Activated naive CD4-positive, alpha-beta T cell treated with anti-CD3 and anti-CD28 coated beads for 36 hours (primary cell): ENCODE results near the gene HRCT1. TPM values are rescaled to one million over a fixed set of nuclear protein-coding genes. Genes with fewer than 3 reads are reported as not detected.
"Not testable (repeated sequence)": the region's sequence is repeated elsewhere in the genome, so short reads cannot be mapped to it uniquely, and the experiment has no call there.

ENCODE experiments used
- CTCF ChIA-PET: fragments of 350-600 bp; sonication (Branson Sonifier 250); formaldehyde crosslinking; loops from one replicate; lab custom pipeline; 2021; ENCODE audit warnings: antibody characterized with exemption; lab: Charles Lee
- DNase-seq: peaks from one replicate; pipeline ENCODE4 v3.0.0-alpha.2; 2020
- H3K27ac Mint-ChIP-seq: one replicate; pipeline ENCODE4 v1.8.0; 2021; ENCODE audit warnings: mild to moderate bottlenecking, mixed read lengths
- H3K27me3 Mint-ChIP-seq: one replicate; pipeline ENCODE4 v1.8.0; 2021; ENCODE audit warnings: low read depth, mixed read lengths
- H3K36me3 Mint-ChIP-seq: one replicate; pipeline ENCODE4 v1.8.0; 2021; ENCODE audit warnings: low read depth, mixed read lengths
- H3K4me1 Mint-ChIP-seq: one replicate; pipeline ENCODE4 v1.8.0; 2021; ENCODE audit warnings: low read depth, mixed read lengths
- H3K4me3 Mint-ChIP-seq: one replicate; pipeline ENCODE4 v1.8.0; 2021; ENCODE audit warnings: mild to moderate bottlenecking, moderate library complexity, mixed read lengths
- H3K9me3 Mint-ChIP-seq: one replicate; pipeline ENCODE4 v1.8.0; 2021; ENCODE audit warnings: mixed read lengths
- intact Hi-C: fragments of 100-400 bp; cut with micrococcal nuclease; formaldehyde crosslinking; loops from one replicate; pipeline ENCODE4 v1.15.1; 2023
- total RNA-seq, 2 experiments: library from RNA; stranded (reverse); gene quantifications; one replicate each; pipeline ENCODE4 v1.2.3, GENCODE V29; 2021

Gene HRCT1
- total RNA-seq, 2 experiments from 2014 or later: not detected

GRCh38 chr9:35920051-35920620 lies 14.1 kb downstream of the HRCT1 start:
- intact Hi-C loops: no loop called here
- H3K27me3 Mint-ChIP-seq: no peaks in the 10 kb centered on the region
- DNase-seq: no peak
- no peak overlapping the region for H3K4me3 Mint-ChIP-seq
- CTCF ChIA-PET: interaction anchor here (0.7 to 2.6 kb wide), 5 partner anchors 17 to 88 kb away, joined by 3 to 10 read pairs (median 4); no protein-coding TSS in a partner anchor
- no peaks in the 10 kb centered on the region for H3K9me3 Mint-ChIP-seq
- H3K27ac Mint-ChIP-seq: no peak overlapping the region
- H3K4me1 Mint-ChIP-seq: peaks cover 26% of the 10 kb centered on the region
- no peaks in the 10 kb centered on the region for H3K36me3 Mint-ChIP-seq

- Mint-ChIP-seq H3K27ac (no peak overlapping the region), H3K4me1 (peaks cover 26% of the 10 kb centered on the region), H3K4me3 (no peak overlapping the region), H3K36me3 (no peaks in the 10 kb centered on the region), H3K27me3 (no peaks in the 10 kb centered on the region), H3K9me3 (no peaks in the 10 kb centered on the region)
- CTCF ChIA-PET: interaction anchor here (1.6 to 2.4 kb wide), 4 partner anchors 17 to 22 kb away, joined by 6 to 13 read pairs (median 8); no protein-coding TSS in a partner anchor
- DNase-seq: no peak
- intact Hi-C loops: no loop called here
These were observed 17.6 kb downstream of the HRCT1 start for GRCh38 chr9:35923598-35923926.

DNA sequence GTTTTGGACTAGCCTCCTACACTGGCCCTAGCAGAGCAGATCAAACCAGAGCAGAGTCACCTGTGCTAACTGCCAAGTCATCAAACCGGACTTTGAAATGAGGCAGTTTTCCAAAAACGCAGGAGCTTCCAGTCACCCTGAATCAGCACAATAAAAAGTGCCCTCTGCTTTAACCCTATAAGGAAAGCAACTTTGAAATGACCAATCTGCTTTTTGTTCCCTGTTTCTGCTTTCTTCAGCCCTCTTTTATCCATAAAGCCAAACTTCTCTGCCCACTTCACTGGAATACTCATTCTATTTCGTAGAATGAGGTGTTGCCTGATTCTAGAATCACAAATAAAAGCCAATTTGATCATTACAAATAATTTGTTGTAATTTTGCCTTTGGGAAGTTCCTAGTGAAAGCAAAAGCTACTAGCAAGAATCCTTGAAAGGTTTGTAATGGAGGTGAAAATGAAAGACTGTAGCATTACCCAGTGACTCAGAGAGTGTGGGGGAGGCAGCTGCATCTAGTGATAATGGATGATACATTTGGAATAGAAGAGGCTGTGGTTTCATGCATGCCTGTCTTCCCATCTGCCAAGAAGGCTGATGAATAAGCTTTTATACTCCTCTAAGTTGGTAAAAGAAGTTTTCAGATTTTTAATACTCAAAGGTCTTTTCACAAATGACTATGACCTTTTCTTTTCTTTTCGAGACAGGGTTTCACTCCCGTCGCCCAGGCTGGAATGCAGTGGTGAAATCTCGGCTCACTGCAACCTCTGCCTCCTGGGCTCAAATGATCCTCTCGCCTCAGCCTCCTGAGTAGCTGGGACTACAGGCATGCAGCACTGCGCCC lies 18.1 kb downstream of the HRCT1 start:
- Mint-ChIP-seq H3K36me3 (no peaks in the 10 kb centered on the region), H3K9me3 (no peaks in the 10 kb centered on the region), H3K4me1 (peaks cover 26% of the 10 kb centered on the region), H3K27me3 (no peaks in the 10 kb centered on the region), H3K4me3 (no peak overlapping the region), H3K27ac (no peak overlapping the region)
- DNase-seq: peak; percentile 76
- intact Hi-C loops: loop anchor here (1.0 kb wide), 2 partner anchors 8 to 16 kb away; no protein-coding TSS in a partner anchor
- CTCF ChIA-PET: interaction anchor here (0.9 to 2.4 kb wide), 5 partner anchors 16 to 83 kb away, joined by 4 to 13 read pairs (median 7); no protein-coding TSS in a partner anchor

DNA sequence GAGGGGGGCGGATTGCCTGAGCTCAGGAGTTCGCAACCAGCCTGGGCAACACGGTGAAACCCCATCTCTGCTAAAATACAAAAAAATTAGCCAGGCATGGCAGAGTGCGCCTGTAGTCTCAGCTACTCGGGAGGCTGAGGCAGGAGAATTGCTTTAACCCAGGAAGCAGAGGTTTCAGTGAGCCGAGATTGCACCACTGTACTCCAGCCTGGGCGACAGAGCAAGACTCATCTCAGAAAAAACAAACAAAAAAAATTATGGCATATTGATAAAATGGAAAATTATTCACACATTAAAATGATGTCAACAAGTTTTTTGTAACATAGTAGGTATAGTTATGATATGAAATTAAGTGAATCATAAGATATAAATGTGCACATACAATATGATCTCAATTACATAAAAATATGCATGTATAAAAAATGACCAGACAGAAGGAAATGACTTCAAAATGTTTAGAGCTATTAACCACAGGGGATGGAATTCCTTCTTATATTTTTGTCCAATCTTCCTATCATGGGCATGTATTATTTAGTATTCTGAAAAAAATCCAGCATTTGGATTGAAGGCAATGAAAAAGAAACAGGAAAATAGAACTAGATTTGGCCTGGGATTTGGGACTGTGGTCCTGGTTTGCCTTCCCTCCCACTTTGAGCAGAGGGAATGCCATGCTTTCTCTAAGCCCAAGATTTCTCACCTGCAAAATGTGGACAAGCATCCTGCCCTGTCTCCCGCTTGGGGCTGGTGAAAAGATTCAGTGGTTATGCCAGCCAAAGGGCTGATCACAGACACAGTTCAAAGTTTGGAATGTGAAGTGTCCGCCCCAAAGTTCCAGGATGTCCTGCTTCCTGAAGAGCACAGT lies 22.8 kb downstream of the HRCT1 start:
- intact Hi-C loops: no loop called here
- H3K27me3 Mint-ChIP-seq: no peaks in the 10 kb centered on the region
- H3K9me3 Mint-ChIP-seq: no peaks in the 10 kb centered on the region
- CTCF ChIA-PET: interaction anchor here (2.3 kb wide), 1 partner anchor 16 kb away, joined by 7 read pairs; no protein-coding TSS in a partner anchor
- no peak overlapping the region for H3K4me3 Mint-ChIP-seq
- H3K27ac Mint-ChIP-seq: no peak overlapping the region
- peaks cover 21% of the 10 kb centered on the region for H3K4me1 Mint-ChIP-seq
- DNase-seq: no peak
- H3K36me3 Mint-ChIP-seq: no peaks in the 10 kb centered on the region

- Mint-ChIP-seq H3K27me3 (no peaks in the 10 kb centered on the region), H3K36me3 (no peaks in the 10 kb centered on the region), H3K4me3 (no peak overlapping the region), H3K4me1 (peaks cover 17% of the 10 kb centered on the region), H3K27ac (no peak overlapping the region), H3K9me3 (no peaks in the 10 kb centered on the region)
- CTCF ChIA-PET: interaction anchor here (2.3 kb wide), 1 partner anchor 16 kb away, joined by 7 read pairs; no protein-coding TSS in a partner anchor
- DNase-seq: no peak
- intact Hi-C loops: no loop called here
These were observed 23.4 kb downstream of the HRCT1 start for GRCh38 chr9:35929453-35929718.

DNA sequence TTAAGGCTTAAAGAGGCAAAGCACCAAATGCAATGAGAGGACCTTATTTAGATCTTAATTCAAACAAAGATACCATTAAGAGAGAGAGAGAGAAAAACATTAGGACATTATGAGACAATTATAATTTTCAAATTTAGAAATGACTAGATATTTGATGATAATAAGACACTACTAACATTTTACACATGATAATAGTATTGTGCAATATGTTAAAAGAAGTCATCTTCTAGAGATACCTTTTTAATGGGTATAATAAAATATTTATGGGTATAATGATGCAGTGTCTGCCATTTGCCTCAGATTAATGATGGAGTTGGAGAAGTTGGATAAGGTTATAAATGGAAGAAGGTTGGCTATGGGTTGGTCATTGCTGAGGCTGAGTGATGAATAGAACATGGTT lies 24.5 kb downstream of the HRCT1 start:
- DNase-seq: no peak
- Mint-ChIP-seq H3K4me3 (no peak overlapping the region), H3K9me3 (no peaks in the 10 kb centered on the region), H3K27ac (no peak overlapping the region), H3K27me3 (no peaks in the 10 kb centered on the region), H3K4me1 (peaks cover 11% of the 10 kb centered on the region), H3K36me3 (no peaks in the 10 kb centered on the region)
- intact Hi-C loops: no loop called here
- CTCF ChIA-PET: interaction anchor here (1.1 kb wide), 1 partner anchor 9 kb away, joined by 3 read pairs; no protein-coding TSS in a partner anchor

DNA sequence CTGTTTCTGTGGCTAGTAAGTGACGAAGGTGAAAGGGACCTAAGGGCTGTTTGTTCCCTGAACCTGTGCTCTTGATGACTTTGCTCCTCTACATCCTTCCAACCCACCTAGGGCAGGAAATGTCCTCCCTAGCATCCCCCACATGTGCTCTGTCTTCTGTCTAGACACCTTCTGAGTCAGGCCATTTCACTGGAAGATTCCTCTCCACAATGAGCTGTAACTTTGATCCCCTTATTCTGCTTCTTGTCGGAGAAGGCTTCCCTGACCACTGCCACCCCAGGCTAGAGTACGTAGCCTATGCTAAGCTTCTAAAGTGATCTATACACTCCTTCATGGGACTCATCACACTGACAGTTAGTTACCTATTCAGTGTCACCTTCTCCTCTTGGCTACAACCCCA lies 25.0 kb downstream of the HRCT1 start:
- DNase-seq: no peak
- Mint-ChIP-seq H3K27ac (no peak overlapping the region), H3K9me3 (no peaks in the 10 kb centered on the region), H3K27me3 (no peaks in the 10 kb centered on the region), H3K4me1 (peaks cover 11% of the 10 kb centered on the region), H3K36me3 (no peaks in the 10 kb centered on the region), H3K4me3 (no peak overlapping the region)
- intact Hi-C loops: no loop called here
- CTCF ChIA-PET: interaction anchor here (1.1 to 1.2 kb wide), 2 partner anchors 9 to 28 kb away, joined by 3 to 5 read pairs; no protein-coding TSS in a partner anchor

DNA sequence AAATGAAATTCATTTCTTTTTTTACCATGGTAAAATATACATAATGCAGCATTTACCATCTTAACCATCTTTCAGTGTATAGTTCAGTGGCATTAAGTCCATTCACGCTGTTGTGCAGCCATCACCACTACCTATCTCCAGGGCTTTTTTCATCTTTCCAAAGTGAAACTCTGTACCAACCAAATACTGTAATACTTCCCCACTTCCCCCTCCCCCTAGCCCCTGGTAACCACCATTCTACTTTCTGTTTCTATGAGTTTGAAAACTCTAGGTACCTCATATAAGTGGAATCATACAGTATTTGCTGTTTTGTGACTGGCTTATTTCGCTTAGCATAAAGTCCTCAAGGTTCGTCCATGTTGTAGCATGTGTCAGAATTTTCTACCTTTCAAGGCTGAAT lies 26.7 kb downstream of the HRCT1 start:
- DNase-seq: peak; percentile 54
- intact Hi-C loops: loop anchor here (1.0 kb wide), 1 partner anchor 8 kb away; no protein-coding TSS in a partner anchor

GRCh38 chr9:35933550-35934067 lies 27.6 kb downstream of the HRCT1 start:
- CTCF ChIA-PET: interaction anchor here (1.3 kb wide), 1 partner anchor 11 kb away, joined by 13 read pairs; no protein-coding TSS in a partner anchor
- Mint-ChIP-seq H3K4me3 (no peak overlapping the region), H3K4me1 (peaks cover 25% of the 10 kb centered on the region), H3K27ac (no peak overlapping the region), H3K9me3 (peaks cover 5% of the 10 kb centered on the region), H3K27me3 (no peaks in the 10 kb centered on the region), H3K36me3 (no peaks in the 10 kb centered on the region)
- intact Hi-C loops: no loop called here
- no peak for DNase-seq

More for the DNA sequence above, 26.7 kb downstream of the HRCT1 start:
- Mint-ChIP-seq H3K27me3 (no peaks in the 10 kb centered on the region), H3K36me3 (no peaks in the 10 kb centered on the region), H3K4me1 (peaks cover 18% of the 10 kb centered on the region), H3K9me3 (peaks cover 5% of the 10 kb centered on the region), H3K27ac (no peak overlapping the region), H3K4me3 (no peak overlapping the region)
- CTCF ChIA-PET: interaction anchor here (0.6 kb wide), 1 partner anchor 32 kb away, joined by 4 read pairs; no protein-coding TSS in a partner anchor

GRCh38 chr9:35934069-35934468 lies 28.1 kb downstream of the HRCT1 start:
- intact Hi-C loops, DNase-seq, H3K4me3 Mint-ChIP-seq, H3K27ac Mint-ChIP-seq, H3K27me3 Mint-ChIP-seq, H3K9me3 Mint-ChIP-seq, H3K36me3 Mint-ChIP-seq: not testable (repeated sequence)
- H3K4me1 Mint-ChIP-seq: peaks cover 29% of the 10 kb centered on the region
- CTCF ChIA-PET: interaction anchor here (1.3 kb wide), 1 partner anchor 11 kb away, joined by 13 read pairs; no protein-coding TSS in a partner anchor

GRCh38 chr9:35935261-35935660 lies 29.3 kb downstream of the HRCT1 start:
- intact Hi-C loops: no loop called here
- Mint-ChIP-seq H3K27ac (no peak overlapping the region), H3K4me3 (no peak overlapping the region), H3K27me3 (no peaks in the 10 kb centered on the region), H3K9me3 (peaks cover 5% of the 10 kb centered on the region), H3K4me1 (peaks cover 41% of the 10 kb centered on the region), H3K36me3 (no peaks in the 10 kb centered on the region)
- DNase-seq: no peak
- CTCF ChIA-PET: interaction anchor here (0.6 kb wide), 1 partner anchor 12 kb away, joined by 6 read pairs; no protein-coding TSS in a partner anchor
